HG03521 (cell line): ENCODE results near the gene EFCAB13.

Source experiments
- ATAC-seq: cut with Tn5 transposase; IDR thresholded peaks from one replicate; pipeline ENCODE4 v1.9.1; 2021; ENCODE audit warnings: mild to moderate bottlenecking, moderate library complexity; ENCODE audit not compliant: unreplicated experiment

EFCAB13 gene

GRCh38 chr17:47323382-47324223 is at the start of gene EFCAB13:
EFCAB13 (plus strand) TSS chr17:47323955; CDS start chr17:47328354, 4,399 bp downstream.
- peak; percentile 82 for ATAC-seq

- ATAC-seq, result no peak
Observed at GRCh38 chr17:47274319-47275069, 49.3 kb upstream of the EFCAB13 start.

- no peak for ATAC-seq
Observed at GRCh38 chr17:47275245-47275984, 48.3 kb upstream of the EFCAB13 start.

- ATAC-seq, result no peak
Observed at GRCh38 chr17:47276444-47276843, 47.3 kb upstream of the EFCAB13 start.

- no peak for ATAC-seq
Observed at GRCh38 chr17:47276868-47277267, 46.9 kb upstream of the EFCAB13 start.

- no peak for ATAC-seq
Observed at GRCh38 chr17:47277921-47278320, 45.8 kb upstream of the EFCAB13 start.

GRCh38 chr17:47278561-47278960 is 45.2 kb upstream of the EFCAB13 start:
- ATAC-seq, result no peak

GRCh38 chr17:47279062-47279801 is 44.5 kb upstream of the EFCAB13 start:
- ATAC-seq, result peak; percentile 70

- no peak for ATAC-seq
Observed at GRCh38 chr17:47280072-47280811, 43.5 kb upstream of the EFCAB13 start.

- ATAC-seq, result no peak
Observed at GRCh38 chr17:47281216-47281615, 42.5 kb upstream of the EFCAB13 start.

- no peak for ATAC-seq
Observed at GRCh38 chr17:47285003-47285402, 38.8 kb upstream of the EFCAB13 start.

- no peak for ATAC-seq
Observed at GRCh38 chr17:47286198-47286914, 37.4 kb upstream of the EFCAB13 start.

GRCh38 chr17:47287068-47287467 is 36.7 kb upstream of the EFCAB13 start:
- ATAC-seq, result no peak

- no peak for ATAC-seq
Observed at GRCh38 chr17:47287639-47288038, 36.1 kb upstream of the EFCAB13 start.

GRCh38 chr17:47288531-47289116 is 35.1 kb upstream of the EFCAB13 start:
- no peak for ATAC-seq

- no peak for ATAC-seq
Observed at GRCh38 chr17:47289302-47289701, 34.5 kb upstream of the EFCAB13 start.

GRCh38 chr17:47290870-47291241 is 32.9 kb upstream of the EFCAB13 start:
- ATAC-seq, result no peak

GRCh38 chr17:47291242-47291873 is 32.4 kb upstream of the EFCAB13 start:
- ATAC-seq, result no peak

- ATAC-seq, result no peak
Observed at GRCh38 chr17:47292206-47292605, 31.5 kb upstream of the EFCAB13 start.
